OCI-LY7 (cell line): ENCODE data around the gene PODXL2.

ENCODE experiments used
- EZH2phosphoT487 ChIP-seq: fragments of 200-600 bp; sonication (generic); IDR thresholded peaks from 2 replicates; pipeline ENCODE4 v1.6.1; 2018; ENCODE audit warnings: low read depth, borderline replicate concordance, mild to moderate bottlenecking, mixed run types, antibody characterized with exemption, low read length, moderate library complexity, mixed read lengths
- TF ChIP-seq, protein P1 (sequence below): fragments of 200-600 bp; sonication (generic); conservative IDR thresholded peaks from 2 replicates; pipeline ENCODE4 v1.5.1; 2014; ENCODE audit warnings: mild to moderate bottlenecking, antibody characterized with exemption, low read length, moderate library complexity, mixed read lengths

DNA sequence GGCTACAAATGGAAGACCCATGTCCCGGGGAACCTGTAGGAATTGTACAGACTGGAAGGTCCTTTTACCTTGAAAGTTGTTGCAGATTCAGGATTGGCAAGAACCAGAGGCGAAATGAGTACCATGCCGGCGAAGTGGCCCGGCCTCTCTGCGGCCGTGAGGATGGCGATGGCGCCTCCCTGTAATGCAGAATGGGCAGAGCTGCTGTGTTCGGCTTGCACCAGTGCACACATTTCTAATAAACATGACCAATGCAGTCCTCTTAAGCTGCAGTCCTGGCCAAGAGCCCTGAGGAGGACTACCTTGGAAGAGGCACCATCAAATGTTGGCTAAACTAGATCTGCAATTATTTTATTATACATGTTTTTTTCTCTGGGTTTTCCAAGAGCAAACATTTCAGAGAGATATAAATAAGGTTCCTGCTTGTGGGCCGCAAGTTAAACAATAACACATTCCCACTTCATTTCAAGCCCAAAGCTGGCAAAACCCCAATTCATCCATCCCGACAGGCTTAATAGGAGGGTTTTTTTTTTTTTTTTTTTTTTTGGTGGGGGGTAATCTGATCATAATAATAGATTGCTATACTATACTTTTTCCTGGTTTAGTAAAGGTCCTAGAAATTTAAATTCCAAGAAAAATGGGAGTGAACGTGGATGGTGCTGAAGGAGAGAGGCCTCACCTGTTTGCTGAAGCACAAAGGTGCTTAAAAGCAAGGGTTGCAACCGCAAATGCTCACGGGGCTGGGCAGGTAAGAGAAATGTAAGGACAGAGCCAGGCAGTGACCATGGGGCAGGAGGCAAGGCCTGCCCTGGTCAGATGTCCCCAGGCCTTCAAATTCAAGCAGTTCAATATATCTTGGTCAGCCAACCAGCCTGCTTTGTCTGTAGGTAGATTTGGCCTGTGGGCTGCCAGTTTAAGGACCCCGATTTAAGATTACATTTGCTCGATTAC, 92.3 kb downstream of the PODXL2 start:
- TF ChIP-seq, protein P1, sequence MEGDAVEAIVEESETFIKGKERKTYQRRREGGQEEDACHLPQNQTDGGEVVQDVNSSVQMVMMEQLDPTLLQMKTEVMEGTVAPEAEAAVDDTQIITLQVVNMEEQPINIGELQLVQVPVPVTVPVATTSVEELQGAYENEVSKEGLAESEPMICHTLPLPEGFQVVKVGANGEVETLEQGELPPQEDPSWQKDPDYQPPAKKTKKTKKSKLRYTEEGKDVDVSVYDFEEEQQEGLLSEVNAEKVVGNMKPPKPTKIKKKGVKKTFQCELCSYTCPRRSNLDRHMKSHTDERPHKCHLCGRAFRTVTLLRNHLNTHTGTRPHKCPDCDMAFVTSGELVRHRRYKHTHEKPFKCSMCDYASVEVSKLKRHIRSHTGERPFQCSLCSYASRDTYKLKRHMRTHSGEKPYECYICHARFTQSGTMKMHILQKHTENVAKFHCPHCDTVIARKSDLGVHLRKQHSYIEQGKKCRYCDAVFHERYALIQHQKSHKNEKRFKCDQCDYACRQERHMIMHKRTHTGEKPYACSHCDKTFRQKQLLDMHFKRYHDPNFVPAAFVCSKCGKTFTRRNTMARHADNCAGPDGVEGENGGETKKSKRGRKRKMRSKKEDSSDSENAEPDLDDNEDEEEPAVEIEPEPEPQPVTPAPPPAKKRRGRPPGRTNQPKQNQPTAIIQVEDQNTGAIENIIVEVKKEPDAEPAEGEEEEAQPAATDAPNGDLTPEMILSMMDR = no peak
- TF ChIP-seq EZH2phosphoT487 = no peak
